NCI-H2171 (cell line): ENCODE results near the gene BCL2L13.

Source experiments
- DNase-seq: peaks from one replicate; lab custom pipeline; 2025; lab: John Stamatoyannopoulos, UW

BCL2L13 gene

DNA sequence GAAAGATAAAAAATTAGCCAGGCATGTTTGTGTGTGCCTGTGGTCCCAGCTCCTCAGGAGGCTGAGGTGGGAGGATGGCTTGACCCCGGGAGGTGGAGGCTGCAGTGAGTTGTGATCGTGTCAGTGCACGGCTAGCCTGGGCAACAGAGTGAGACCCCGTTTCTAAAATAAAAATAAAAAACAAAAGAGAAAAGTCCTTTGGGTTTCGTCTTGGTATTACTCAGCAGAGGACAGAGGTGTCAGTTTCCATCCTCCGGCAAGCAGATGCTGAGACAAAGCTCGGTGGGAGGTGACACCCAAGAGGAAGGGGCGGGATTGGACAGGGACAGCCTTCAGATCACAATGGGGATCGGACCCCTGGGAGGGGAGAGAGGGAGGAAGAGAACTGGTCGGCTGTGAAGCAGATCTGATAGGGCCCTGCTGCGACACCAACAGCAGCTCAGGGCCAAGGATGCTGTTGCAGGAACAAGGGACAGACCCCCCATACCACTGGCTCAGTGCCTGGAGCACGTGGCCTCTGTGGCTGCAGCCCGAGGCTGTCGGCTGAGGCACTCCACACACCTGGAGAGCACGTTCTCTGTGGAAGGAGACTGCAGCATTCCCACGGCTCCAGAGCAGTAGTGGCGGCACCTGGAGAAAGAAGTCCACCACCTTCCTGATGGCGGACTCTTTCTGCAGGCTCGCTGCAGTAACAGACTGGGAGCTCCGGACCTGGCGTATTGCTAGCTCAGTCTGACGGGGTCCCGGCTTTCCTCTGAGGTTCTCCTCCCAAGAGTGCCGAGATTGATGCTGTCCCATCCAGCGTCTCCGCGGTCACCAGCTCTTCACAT is 140.9 kb downstream of the BCL2L13 start:
- DNase-seq, result no peak

GRCh38 chr22:17780116-17780740 is 141.7 kb downstream of the BCL2L13 start:
- DNase-seq, result no peak
